ENCODE measurements around the gene FAM47A. TPM values are rescaled to one million over a fixed set of nuclear protein-coding genes. Genes with fewer than 3 reads are reported as not detected.

The FAM47A gene
- not detected for total RNA-seq
- total RNA-seq (2013): not detected
- total RNA-seq: 0 reads per million in 29 experiments

DNA sequence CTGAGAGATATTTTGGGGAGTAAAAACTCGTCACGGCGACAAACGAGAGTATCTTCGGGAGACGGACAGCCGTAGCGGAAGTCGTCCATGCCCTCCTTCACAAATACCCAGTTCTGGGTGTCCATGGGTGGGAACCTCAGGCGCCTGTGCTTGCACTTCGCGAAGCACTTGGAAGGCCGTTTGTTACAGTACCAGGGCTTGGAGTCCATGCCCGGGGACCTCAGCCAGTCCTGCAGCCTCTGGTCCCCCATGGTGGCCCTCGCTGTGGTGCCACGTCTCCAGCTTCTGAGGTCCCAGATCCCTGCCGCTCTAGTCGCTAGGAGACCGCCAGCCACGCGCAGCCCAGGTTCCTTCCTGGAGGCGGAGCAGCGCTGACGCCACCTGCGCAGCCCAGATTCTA is at the start of gene FAM47A:
Gene FAM47A, minus strand, starts transcription at position 287 of the 400 bp plus-strand sequence. Its CDS starts 36 bp downstream, at position 251.
- no peaks in the 10 kb centered on the region for H3K9me3 ChIP-seq
- ATAC-seq (replicated peaks in 1 of 4): no peak
- H3K27ac ChIP-seq (ENCODE audit: low read length): no peak within 1 kb of the TSS
- H3K4me3 ChIP-seq (ENCODE audit: control insufficient read depth in 1 of 2, extremely low read depth in 1 of 2, low read length in 1 of 2): no peak within 1 kb of the TSS
- H3K36me3 ChIP-seq (ENCODE audit: control insufficient read depth in 2 of 2, extremely low read depth in 1 of 2, insufficient read depth in 1 of 2, low read length in 1 of 2): no peaks in the 10 kb centered on the region
- no peaks in the 10 kb centered on the region for H3K4me1 Mint-ChIP-seq
- H3K27ac Mint-ChIP-seq: no peak within 1 kb of the TSS
- CTCF ChIA-PET: no interaction called here
- no peaks in the 10 kb centered on the region for H3K36me3 Mint-ChIP-seq
- no peaks in the 10 kb centered on the region for H3K27me3 Mint-ChIP-seq
- no peaks in the 10 kb centered on the region for H3K4me1 ChIP-seq (ENCODE audit: control insufficient read depth in 1 of 2, extremely low read depth in 1 of 2, insufficient read depth in 2 of 2, low read length in 2 of 2)
- POLR2A ChIA-PET: no interaction called here
- H3K4me3 Mint-ChIP-seq: no peak within 1 kb of the TSS
- no peaks in the 10 kb centered on the region for H3K27me3 ChIP-seq (replicated peaks in 1 of 2; ENCODE audit: control insufficient read depth in 2 of 2, extremely low read depth in 1 of 2, insufficient read depth in 2 of 2, low read length in 1 of 2)
- WGBS (ENCODE audit: insufficient coverage): 90% methylated on average over 6 of the region's 25 CpGs
- DNase-seq: no peak
- H3K9me3 Mint-ChIP-seq: peaks cover 0 to 7% (median 2%) of the 10 kb centered on the region in 3 donors

DNA sequence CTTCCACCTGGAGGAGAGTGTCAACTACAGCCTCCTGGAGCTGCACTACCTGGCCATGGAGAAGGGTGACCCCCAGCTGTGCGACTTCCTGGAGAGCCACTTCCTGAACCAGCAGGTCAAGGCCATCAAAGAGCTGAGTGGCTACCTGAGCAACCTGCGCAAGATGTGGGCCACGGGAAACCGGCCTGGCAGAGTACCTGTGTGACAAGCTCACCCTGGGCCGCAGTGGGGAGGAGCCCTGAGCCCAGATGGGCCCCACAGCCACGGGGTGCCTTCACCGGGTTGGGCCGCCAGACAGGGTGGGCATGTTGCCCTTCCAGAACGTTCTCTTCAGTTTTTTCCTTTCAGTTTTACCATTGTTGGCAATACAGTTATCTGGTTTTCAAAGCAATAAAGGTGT is 15.2 kb upstream of the FAM47A start:
- Mint-ChIP-seq H3K4me1 (no peaks in the 10 kb centered on the region), H3K27me3 (no peaks in the 10 kb centered on the region), H3K4me3 (no peak overlapping the region), H3K27ac (no peak overlapping the region), H3K9me3 (no peaks in the 10 kb centered on the region), H3K36me3 (no peaks in the 10 kb centered on the region)
- 86% methylated on average over 5 of the region's 9 CpGs for WGBS (ENCODE audit: insufficient coverage)
- ATAC-seq (replicated peaks in 1 of 4) (no peak), DNase-seq (no peak)
- Histone ChIP-seq H3K4me1 (ENCODE audit: control insufficient read depth in 1 of 2, extremely low read depth in 1 of 2, insufficient read depth in 2 of 2, low read length in 2 of 2) (no peaks in the 10 kb centered on the region), H3K27ac (ENCODE audit: low read length) (no peak overlapping the region), H3K9me3 (no peaks in the 10 kb centered on the region), H3K4me3 (ENCODE audit: control insufficient read depth in 1 of 2, extremely low read depth in 1 of 2, low read length in 1 of 2) (no peak overlapping the region), H3K27me3 (replicated peaks in 1 of 2; ENCODE audit: control insufficient read depth in 2 of 2, extremely low read depth in 1 of 2, insufficient read depth in 2 of 2, low read length in 1 of 2) (no peaks in the 10 kb centered on the region), H3K36me3 (ENCODE audit: control insufficient read depth in 2 of 2, extremely low read depth in 1 of 2, insufficient read depth in 1 of 2, low read length in 1 of 2) (no peaks in the 10 kb centered on the region)
- CTCF ChIA-PET: no interaction called here
- POLR2A ChIA-PET: no interaction called here

DNA sequence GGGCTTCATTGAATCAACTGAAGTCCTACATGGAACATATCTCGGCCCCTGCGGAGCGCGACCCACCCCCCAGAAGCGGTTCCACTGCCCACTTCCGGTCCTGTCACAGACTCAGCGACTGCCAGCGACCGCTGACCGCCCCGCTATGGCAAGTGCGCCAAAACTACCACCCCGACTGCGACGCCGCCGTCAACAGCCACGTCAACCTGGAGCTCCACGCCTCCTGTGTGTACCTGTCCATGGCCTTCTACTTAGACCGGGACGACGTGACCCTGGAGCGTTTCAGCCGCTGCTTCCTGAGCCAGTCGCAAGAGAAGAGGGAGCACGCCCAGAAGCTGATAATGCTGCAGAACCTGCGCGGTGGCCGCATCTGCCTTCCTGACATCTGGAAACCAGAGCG is 14.8 kb upstream of the FAM47A start:
- Histone ChIP-seq H3K27ac (ENCODE audit: low read length) (no peak overlapping the region), H3K9me3 (no peaks in the 10 kb centered on the region), H3K4me3 (ENCODE audit: control insufficient read depth in 1 of 2, extremely low read depth in 1 of 2, low read length in 1 of 2) (no peak overlapping the region), H3K36me3 (ENCODE audit: control insufficient read depth in 2 of 2, extremely low read depth in 1 of 2, insufficient read depth in 1 of 2, low read length in 1 of 2) (no peaks in the 10 kb centered on the region), H3K4me1 (ENCODE audit: control insufficient read depth in 1 of 2, extremely low read depth in 1 of 2, insufficient read depth in 2 of 2, low read length in 2 of 2) (no peaks in the 10 kb centered on the region), H3K27me3 (replicated peaks in 1 of 2; ENCODE audit: control insufficient read depth in 2 of 2, extremely low read depth in 1 of 2, insufficient read depth in 2 of 2, low read length in 1 of 2) (no peaks in the 10 kb centered on the region)
- Mint-ChIP-seq H3K4me1 (no peaks in the 10 kb centered on the region), H3K36me3 (no peaks in the 10 kb centered on the region), H3K27ac (no peak overlapping the region), H3K9me3 (no peaks in the 10 kb centered on the region), H3K4me3 (no peak overlapping the region), H3K27me3 (no peaks in the 10 kb centered on the region)
- WGBS (ENCODE audit: insufficient coverage): 96% methylated on average over 11 of the region's 30 CpGs
- no peak for ATAC-seq (replicated peaks in 1 of 4)
- POLR2A ChIA-PET: no interaction called here
- CTCF ChIA-PET: no interaction called here
- DNase-seq: no peak

DNA sequence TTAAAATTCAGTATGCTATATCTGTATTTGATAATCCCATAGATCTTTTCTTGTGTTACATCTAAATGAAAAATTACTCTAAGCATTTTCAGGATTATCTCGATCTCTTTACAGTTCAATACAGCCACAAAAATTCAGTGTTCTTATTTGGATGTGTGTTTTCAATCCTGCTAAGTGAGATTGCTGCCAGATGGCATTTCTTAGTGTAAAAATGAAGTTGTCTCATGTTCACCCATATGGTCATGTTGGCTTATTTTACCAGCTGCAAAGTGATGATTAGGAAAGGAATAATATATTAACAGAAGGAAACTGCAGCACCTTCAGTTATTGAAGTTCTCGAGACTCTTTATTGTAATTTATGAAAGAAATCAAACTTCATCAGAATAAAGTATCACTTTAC is 12.1 kb upstream of the FAM47A start:
- Histone ChIP-seq H3K4me1 (ENCODE audit: control insufficient read depth in 1 of 2, extremely low read depth in 1 of 2, insufficient read depth in 2 of 2, low read length in 2 of 2) (no peaks in the 10 kb centered on the region), H3K27me3 (replicated peaks in 1 of 2; ENCODE audit: control insufficient read depth in 2 of 2, extremely low read depth in 1 of 2, insufficient read depth in 2 of 2, low read length in 1 of 2) (no peaks in the 10 kb centered on the region), H3K27ac (ENCODE audit: low read length) (no peak overlapping the region), H3K4me3 (ENCODE audit: control insufficient read depth in 1 of 2, extremely low read depth in 1 of 2, low read length in 1 of 2) (no peak overlapping the region), H3K9me3 (no peaks in the 10 kb centered on the region), H3K36me3 (ENCODE audit: control insufficient read depth in 2 of 2, extremely low read depth in 1 of 2, insufficient read depth in 1 of 2, low read length in 1 of 2) (no peaks in the 10 kb centered on the region)
- ChIA-PET POLR2A (no interaction called here), CTCF (no interaction called here)
- Mint-ChIP-seq H3K9me3 (no peaks in the 10 kb centered on the region), H3K4me3 (no peak overlapping the region), H3K4me1 (no peaks in the 10 kb centered on the region), H3K36me3 (no peaks in the 10 kb centered on the region), H3K27me3 (no peaks in the 10 kb centered on the region), H3K27ac (no peak overlapping the region)
- DNase-seq (no peak), ATAC-seq (replicated peaks in 1 of 4) (no peak)
- WGBS (ENCODE audit: insufficient coverage): no CpG with 5 or more reads among the region's 2 CpGs

DNA sequence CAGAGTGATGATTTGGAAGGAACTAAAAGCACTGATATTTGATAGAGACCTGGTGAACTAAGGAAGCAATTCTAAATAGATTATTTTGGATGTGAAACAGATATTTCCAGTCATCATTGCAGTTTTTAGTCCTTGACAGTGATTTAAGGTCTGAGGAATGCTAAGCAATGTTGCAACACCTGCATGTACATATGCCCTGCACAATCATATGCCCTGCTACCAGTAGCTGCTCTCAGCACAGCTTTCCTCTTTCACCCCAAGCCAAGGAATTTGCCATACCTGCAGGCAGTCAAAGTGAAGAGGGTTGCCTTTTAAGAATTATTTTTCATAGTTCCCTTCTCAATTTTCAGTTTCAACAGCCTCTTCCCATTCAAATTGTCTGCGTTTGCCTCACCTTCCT is 8.7 kb upstream of the FAM47A start:
- H3K4me1 ChIP-seq (ENCODE audit: control insufficient read depth in 1 of 2, extremely low read depth in 1 of 2, insufficient read depth in 2 of 2, low read length in 2 of 2): no peaks in the 10 kb centered on the region
- Mint-ChIP-seq H3K27ac (no peak overlapping the region), H3K4me1 (no peaks in the 10 kb centered on the region), H3K36me3 (no peaks in the 10 kb centered on the region), H3K4me3 (no peak overlapping the region), H3K27me3 (no peaks in the 10 kb centered on the region), H3K9me3 (peaks cover 0 to 2% (median 0%) of the 10 kb centered on the region in 3 donors)
- DNase-seq: no peak
- no peak overlapping the region for H3K4me3 ChIP-seq (ENCODE audit: control insufficient read depth in 1 of 2, extremely low read depth in 1 of 2, low read length in 1 of 2)
- ATAC-seq (replicated peaks in 1 of 4): no peak
- H3K27me3 ChIP-seq (replicated peaks in 1 of 2; ENCODE audit: control insufficient read depth in 2 of 2, extremely low read depth in 1 of 2, insufficient read depth in 2 of 2, low read length in 1 of 2): no peaks in the 10 kb centered on the region
- H3K9me3 ChIP-seq: no peaks in the 10 kb centered on the region
- CTCF ChIA-PET: no interaction called here
- POLR2A ChIA-PET: no interaction called here
- H3K27ac ChIP-seq (ENCODE audit: low read length): no peak overlapping the region
- WGBS (ENCODE audit: insufficient coverage): no CpG with 5 or more reads among the region's 1 CpG
- no peaks in the 10 kb centered on the region for H3K36me3 ChIP-seq (ENCODE audit: control insufficient read depth in 2 of 2, extremely low read depth in 1 of 2, insufficient read depth in 1 of 2, low read length in 1 of 2)

DNA sequence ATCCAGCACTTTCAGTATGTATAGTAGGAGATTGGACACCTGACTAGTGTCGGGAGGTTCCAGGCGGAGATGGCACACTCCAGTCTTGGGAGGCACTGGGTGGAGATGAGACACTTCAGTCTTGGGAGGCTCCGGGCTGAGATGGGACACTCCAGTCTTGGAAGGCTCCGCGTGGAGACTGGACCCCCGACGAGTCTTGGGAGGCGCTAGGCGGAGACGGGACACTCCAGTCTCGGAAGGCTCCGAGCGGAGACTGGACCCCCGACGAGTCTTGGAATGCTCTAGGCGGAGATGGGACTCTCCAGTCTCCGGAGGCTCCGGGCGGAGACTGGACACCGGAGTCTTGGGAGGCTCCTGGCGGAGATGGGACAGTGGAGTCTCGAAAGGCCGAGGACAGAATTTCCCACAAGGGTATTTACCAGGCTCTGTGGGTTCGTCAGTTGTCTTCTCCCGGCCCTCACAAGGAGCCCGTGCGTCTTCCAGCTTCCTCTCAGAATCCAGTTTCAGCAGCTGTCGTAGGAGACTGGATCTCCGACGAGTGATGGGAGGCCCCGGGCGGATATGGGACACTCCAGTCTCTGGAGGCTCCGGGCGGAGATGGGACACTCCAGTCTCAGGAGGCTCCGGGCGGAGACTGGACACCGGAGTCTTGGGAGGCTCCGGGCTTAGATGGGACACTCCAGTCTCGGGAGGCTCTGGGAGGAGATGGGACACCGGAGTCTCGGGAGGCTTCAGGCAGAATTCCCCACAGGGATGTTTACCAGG is 952 bp downstream of the FAM47A start:
- H3K9me3 Mint-ChIP-seq: peaks cover 0 to 7% (median 2%) of the 10 kb centered on the region in 3 donors
- CTCF ChIA-PET: no interaction called here
- Histone ChIP-seq H3K9me3 (no peaks in the 10 kb centered on the region), H3K27ac (ENCODE audit: low read length) (no peak overlapping the region), H3K27me3 (replicated peaks in 1 of 2; ENCODE audit: control insufficient read depth in 2 of 2, extremely low read depth in 1 of 2, insufficient read depth in 2 of 2, low read length in 1 of 2) (no peaks in the 10 kb centered on the region), H3K4me3 (ENCODE audit: control insufficient read depth in 1 of 2, extremely low read depth in 1 of 2, low read length in 1 of 2) (no peak overlapping the region), H3K4me1 (ENCODE audit: control insufficient read depth in 1 of 2, extremely low read depth in 1 of 2, insufficient read depth in 2 of 2, low read length in 2 of 2) (no peaks in the 10 kb centered on the region), H3K36me3 (ENCODE audit: control insufficient read depth in 2 of 2, extremely low read depth in 1 of 2, insufficient read depth in 1 of 2, low read length in 1 of 2) (no peaks in the 10 kb centered on the region)
- H3K27me3 Mint-ChIP-seq: no peaks in the 10 kb centered on the region
- DNase-seq: no peak
- no peak overlapping the region for H3K27ac Mint-ChIP-seq
- ATAC-seq (replicated peaks in 1 of 4): no peak
- no peaks in the 10 kb centered on the region for H3K4me1 Mint-ChIP-seq
- no peak overlapping the region for H3K4me3 Mint-ChIP-seq
- 95% methylated on average over 9 of the region's 41 CpGs for WGBS (ENCODE audit: insufficient coverage)
- POLR2A ChIA-PET: no interaction called here
- H3K36me3 Mint-ChIP-seq: no peaks in the 10 kb centered on the region

DNA sequence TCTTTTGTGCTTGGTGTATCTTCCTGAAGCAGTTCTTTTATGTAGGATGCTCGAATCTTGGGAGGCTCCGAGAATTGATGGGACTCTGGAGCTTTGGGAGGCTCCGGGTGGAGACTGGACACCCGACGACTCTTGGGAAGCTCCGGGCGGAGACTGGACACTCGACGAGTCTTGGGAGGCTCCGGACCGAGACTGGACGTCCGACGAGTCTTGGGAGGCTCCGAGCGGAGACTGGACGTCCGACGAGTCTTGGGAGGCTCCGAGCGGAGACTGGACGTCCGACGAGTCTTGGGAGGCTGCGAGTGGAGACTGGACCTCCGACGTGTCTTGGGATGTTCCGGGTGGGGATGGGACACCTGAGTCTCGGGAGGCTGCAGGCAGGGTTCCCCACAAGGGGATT is 1.6 kb downstream of the FAM47A start:
- H3K4me3 Mint-ChIP-seq: no peak overlapping the region
- Histone ChIP-seq H3K27me3 (replicated peaks in 1 of 2; ENCODE audit: control insufficient read depth in 2 of 2, extremely low read depth in 1 of 2, insufficient read depth in 2 of 2, low read length in 1 of 2) (no peaks in the 10 kb centered on the region), H3K36me3 (ENCODE audit: control insufficient read depth in 2 of 2, extremely low read depth in 1 of 2, insufficient read depth in 1 of 2, low read length in 1 of 2) (no peaks in the 10 kb centered on the region), H3K27ac (ENCODE audit: low read length) (no peak overlapping the region), H3K4me1 (ENCODE audit: control insufficient read depth in 1 of 2, extremely low read depth in 1 of 2, insufficient read depth in 2 of 2, low read length in 2 of 2) (no peaks in the 10 kb centered on the region), H3K9me3 (no peaks in the 10 kb centered on the region), H3K4me3 (ENCODE audit: control insufficient read depth in 1 of 2, extremely low read depth in 1 of 2, low read length in 1 of 2) (no peak overlapping the region)
- ChIA-PET CTCF (no interaction called here), POLR2A (no interaction called here)
- H3K36me3 Mint-ChIP-seq: no peaks in the 10 kb centered on the region
- 91% methylated on average over 18 of the region's 29 CpGs for WGBS (ENCODE audit: insufficient coverage)
- no peaks in the 10 kb centered on the region for H3K4me1 Mint-ChIP-seq
- H3K27me3 Mint-ChIP-seq: no peaks in the 10 kb centered on the region
- no peak for DNase-seq
- H3K27ac Mint-ChIP-seq: no peak overlapping the region
- peaks cover 0 to 7% (median 0%) of the 10 kb centered on the region in 3 donors for H3K9me3 Mint-ChIP-seq
- no peak for ATAC-seq (replicated peaks in 1 of 4)
